ENCODE results near the gene NDUFV1. TPM values are rescaled to one million over a fixed set of nuclear protein-coding genes. Genes with fewer than 3 reads are reported as not detected.
"Not testable (repeated sequence)": the region's sequence is repeated elsewhere in the genome, so short reads cannot be mapped to it uniquely, and the experiment has no call there.

Gene NDUFV1
- total RNA-seq, 2 experiments from 2014 or later: 223 to 224 TPM

GRCh38 chr11:67656278-67656922 lies 49.7 kb downstream of the NDUFV1 start:
- H3K4me1 Mint-ChIP-seq (ENCODE audit: low read depth): no peaks in the 10 kb centered on the region

DNA sequence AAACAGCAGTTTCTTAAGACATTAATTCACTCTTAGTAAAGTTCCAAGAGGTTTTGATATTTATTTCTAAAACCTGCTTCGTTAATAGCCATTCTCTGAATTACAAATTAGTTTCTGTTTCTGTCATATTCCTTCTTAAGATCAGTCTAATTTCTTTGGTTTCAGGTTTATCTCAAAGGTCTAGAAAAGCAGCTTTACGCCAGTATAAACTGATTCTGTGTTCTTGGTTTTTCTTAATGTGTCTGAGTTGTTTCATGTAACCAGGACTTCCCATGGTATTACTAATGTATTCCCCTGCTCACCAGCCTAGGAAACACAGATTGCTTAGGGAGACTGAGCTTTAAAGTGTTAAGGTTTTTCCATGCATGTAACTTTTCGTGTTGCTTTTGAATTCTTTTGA lies 50.6 kb downstream of the NDUFV1 start:
- H3K9me3 Mint-ChIP-seq: no peaks in the 10 kb centered on the region
- Histone ChIP-seq H3K9me3 (ENCODE audit: control insufficient read depth in 1 of 2, insufficient read depth in 1 of 2, low read length in 2 of 2) (no peaks in the 10 kb centered on the region), H3K4me1 (ENCODE audit: insufficient read depth, low read length) (peaks cover 3% of the 10 kb centered on the region), H3K4me3 (ENCODE audit: low read length) (no peak overlapping the region), H3K27me3 (ENCODE audit: control insufficient read depth in 1 of 2, insufficient read depth in 2 of 2, low read length in 2 of 2) (no peaks in the 10 kb centered on the region), H3K27ac (ENCODE audit: low read depth in 1 of 2, low read length in 2 of 2) (no peak overlapping the region), H3K36me3 (ENCODE audit: insufficient read depth, low read length) (no peaks in the 10 kb centered on the region)
- DNase-seq: no peak
- no peaks in the 10 kb centered on the region for H3K4me1 Mint-ChIP-seq (ENCODE audit: low read depth)
- intact Hi-C loops (cut with DNase I, micrococcal nuclease): loop anchor here (5.0 to 10.0 kb wide), 2 partner anchors 302 to 305 kb away; partner anchors contain the start of gene POLD4 (in 2 of the 2)
- H3K4me3 Mint-ChIP-seq: no peak overlapping the region
- TF ChIP-seq, protein P1, sequence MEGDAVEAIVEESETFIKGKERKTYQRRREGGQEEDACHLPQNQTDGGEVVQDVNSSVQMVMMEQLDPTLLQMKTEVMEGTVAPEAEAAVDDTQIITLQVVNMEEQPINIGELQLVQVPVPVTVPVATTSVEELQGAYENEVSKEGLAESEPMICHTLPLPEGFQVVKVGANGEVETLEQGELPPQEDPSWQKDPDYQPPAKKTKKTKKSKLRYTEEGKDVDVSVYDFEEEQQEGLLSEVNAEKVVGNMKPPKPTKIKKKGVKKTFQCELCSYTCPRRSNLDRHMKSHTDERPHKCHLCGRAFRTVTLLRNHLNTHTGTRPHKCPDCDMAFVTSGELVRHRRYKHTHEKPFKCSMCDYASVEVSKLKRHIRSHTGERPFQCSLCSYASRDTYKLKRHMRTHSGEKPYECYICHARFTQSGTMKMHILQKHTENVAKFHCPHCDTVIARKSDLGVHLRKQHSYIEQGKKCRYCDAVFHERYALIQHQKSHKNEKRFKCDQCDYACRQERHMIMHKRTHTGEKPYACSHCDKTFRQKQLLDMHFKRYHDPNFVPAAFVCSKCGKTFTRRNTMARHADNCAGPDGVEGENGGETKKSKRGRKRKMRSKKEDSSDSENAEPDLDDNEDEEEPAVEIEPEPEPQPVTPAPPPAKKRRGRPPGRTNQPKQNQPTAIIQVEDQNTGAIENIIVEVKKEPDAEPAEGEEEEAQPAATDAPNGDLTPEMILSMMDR (IDR thresholded peaks at IDR 0.05): no peak
- no peak overlapping the region for H3K27ac Mint-ChIP-seq
- no peaks in the 10 kb centered on the region for H3K36me3 Mint-ChIP-seq (ENCODE audit: low read depth)
- ChIA-PET CTCF (interaction anchor here (1.1 to 3.9 kb wide), 2 partner anchors 11 to 28 kb away, joined by 3 to 15 read pairs; partner anchors contain the start of gene NUDT8), POLR2A (interaction anchor here (4.2 kb wide), 1 partner anchor 28 kb away, joined by 32 read pairs; the partner anchor contains the start of gene NUDT8)
- H3K27me3 Mint-ChIP-seq: no peaks in the 10 kb centered on the region
- no peak for ATAC-seq (ENCODE audit: poor library complexity)

More at GRCh38 chr11:67656278-67656922, 49.7 kb downstream of the NDUFV1 start:
- intact Hi-C loops (cut with DNase I, micrococcal nuclease): loop anchor here (5.0 to 10.0 kb wide), 2 partner anchors 302 to 304 kb away; partner anchors contain the start of gene POLD4 (in 2 of the 2)
- Histone ChIP-seq H3K4me3 (ENCODE audit: low read length) (no peak overlapping the region), H3K4me1 (ENCODE audit: insufficient read depth, low read length) (peaks cover 3% of the 10 kb centered on the region), H3K27ac (ENCODE audit: low read depth in 1 of 2, low read length in 2 of 2) (no peak overlapping the region), H3K27me3 (ENCODE audit: control insufficient read depth in 1 of 2, insufficient read depth in 2 of 2, low read length in 2 of 2) (no peaks in the 10 kb centered on the region), H3K36me3 (ENCODE audit: insufficient read depth, low read length) (no peaks in the 10 kb centered on the region), H3K9me3 (ENCODE audit: control insufficient read depth in 1 of 2, insufficient read depth in 1 of 2, low read length in 2 of 2) (no peaks in the 10 kb centered on the region)
- peak in 1 of 14 experiments; percentile 14 for DNase-seq
- no peak overlapping the region for H3K4me3 Mint-ChIP-seq
- no peaks in the 10 kb centered on the region for H3K36me3 Mint-ChIP-seq (ENCODE audit: low read depth)
- H3K27me3 Mint-ChIP-seq: no peaks in the 10 kb centered on the region
- TF ChIP-seq, protein P1 (IDR thresholded peaks at IDR 0.05): no peak
- ChIA-PET POLR2A (interaction anchor here (1.5 kb wide), 1 partner anchor 26 kb away, joined by 4 read pairs; the partner anchor contains the start of gene NUDT8), CTCF (interaction anchor here (1.1 to 3.9 kb wide), 2 partner anchors 10 to 27 kb away, joined by 3 to 15 read pairs; partner anchors contain the start of gene NUDT8)
- no peak for ATAC-seq (ENCODE audit: poor library complexity)
- H3K9me3 Mint-ChIP-seq: no peaks in the 10 kb centered on the region
- no peak overlapping the region for H3K27ac Mint-ChIP-seq

GRCh38 chr11:67659651-67660165 lies 53.0 kb downstream of the NDUFV1 start:
- not testable (repeated sequence) for H3K4me1 ChIP-seq (ENCODE audit: insufficient read depth, low read length); H3K27ac Mint-ChIP-seq; H3K9me3 Mint-ChIP-seq; ATAC-seq (ENCODE audit: poor library complexity); H3K4me1 Mint-ChIP-seq (ENCODE audit: low read depth); H3K36me3 ChIP-seq (ENCODE audit: insufficient read depth, low read length); DNase-seq; H3K9me3 ChIP-seq (ENCODE audit: control insufficient read depth in 1 of 2, insufficient read depth in 1 of 2, low read length in 2 of 2); H3K27ac ChIP-seq (ENCODE audit: low read depth in 1 of 2, low read length in 2 of 2); H3K27me3 ChIP-seq (ENCODE audit: control insufficient read depth in 1 of 2, insufficient read depth in 2 of 2, low read length in 2 of 2); H3K27me3 Mint-ChIP-seq; H3K36me3 Mint-ChIP-seq (ENCODE audit: low read depth); H3K4me3 ChIP-seq (ENCODE audit: low read length); H3K4me3 Mint-ChIP-seq
- POLR2A ChIA-PET: interaction anchor here (0.7 to 4.2 kb wide), 5 partner anchors 9 to 76 kb away, joined by 3 to 32 read pairs (median 3); partner anchors contain the start of genes ACY3, GSTP1 and NUDT8
- intact Hi-C loops (cut with DNase I, micrococcal nuclease): loop anchor here (1.0 to 10.0 kb wide), 6 partner anchors 19 to 307 kb away; partner anchors contain the start of genes NUDT8 (in 2 of the 2) and POLD4 (in 2 of the 2)
- TF ChIP-seq, protein P1 (IDR thresholded peaks at IDR 0.05): peak; percentile 29
- CTCF ChIA-PET: interaction anchor here (0.6 to 2.1 kb wide), 7 partner anchors 9 to 45 kb away, joined by 3 to 28 read pairs (median 4); partner anchors contain the start of genes ACY3, NUDT8 and TBX10

GRCh38 chr11:67660752-67661151 lies 54.0 kb downstream of the NDUFV1 start:
- ATAC-seq (ENCODE audit: poor library complexity); CTCF ChIA-PET; DNase-seq: not testable (repeated sequence)

More at GRCh38 chr11:67660752-67661151, 54.0 kb downstream of the NDUFV1 start:
- intact Hi-C loops (cut with DNase I, micrococcal nuclease): loop anchor here in 1 of 2 experiments (10.0 kb wide), 1 partner anchor 146 kb away; no protein-coding TSS in a partner anchor
- H3K36me3 ChIP-seq (ENCODE audit: insufficient read depth, low read length); H3K4me3 ChIP-seq (ENCODE audit: low read length); H3K36me3 Mint-ChIP-seq (ENCODE audit: low read depth); H3K27ac ChIP-seq (ENCODE audit: low read depth in 1 of 2, low read length in 2 of 2); H3K27me3 ChIP-seq (ENCODE audit: control insufficient read depth in 1 of 2, insufficient read depth in 2 of 2, low read length in 2 of 2); H3K4me1 Mint-ChIP-seq (ENCODE audit: low read depth); H3K9me3 Mint-ChIP-seq; H3K27me3 Mint-ChIP-seq; H3K27ac Mint-ChIP-seq; H3K4me3 Mint-ChIP-seq; H3K4me1 ChIP-seq (ENCODE audit: insufficient read depth, low read length); H3K9me3 ChIP-seq (ENCODE audit: control insufficient read depth in 1 of 2, insufficient read depth in 1 of 2, low read length in 2 of 2): not testable (repeated sequence)
- POLR2A ChIA-PET: interaction anchor here (4.2 kb wide), 1 partner anchor 31 kb away, joined by 32 read pairs; the partner anchor contains the start of gene NUDT8

Data from CD4-positive, alpha-beta T cell (primary cell).